Kidney (tissue), 14 donors: ENCODE data around the gene LIAS. TPM values are rescaled to one million over a fixed set of nuclear protein-coding genes. Genes with fewer than 3 reads are reported as not detected.

ENCODE experiments used
- DNase-seq, 5 donors: peaks; one replicate each; pipeline ENCODE4 v3.0.0-alpha.2; 2013 to 2020
- FAIRE-seq: peaks from 2 replicates; lab custom pipeline; 2012; peaks lifted over from hg19 to GRCh38; lab: Jason Lieb, UNC
- H3K27ac ChIP-seq, 2 donors: one replicate each; pipeline ENCODE4 v1.7.0; 2013; ENCODE audit warnings: low read depth in 2 of 2, low read length in 2 of 2, inconsistent platforms in 1 of 2
- H3K27me3 ChIP-seq: one replicate; pipeline ENCODE4 v1.7.1; 2013; ENCODE audit warnings: low read length, inconsistent platforms; ENCODE audit not compliant: control insufficient read depth, insufficient read depth
- H3K36me3 ChIP-seq, 3 donors: one replicate each; pipeline versions ENCODE4 v1.7.0 to v1.7.1; 2013; ENCODE audit warnings: low read length in 3 of 3, control low read depth in 1 of 3, inconsistent platforms in 1 of 3; ENCODE audit not compliant: insufficient read depth in 3 of 3, control insufficient read depth in 2 of 3
- H3K4me1 ChIP-seq, 3 donors: one replicate each; pipeline versions ENCODE4 v1.7.0 to v1.7.1; 2013; ENCODE audit warnings: low read length in 3 of 3, inconsistent platforms in 1 of 3, low read depth in 1 of 3; ENCODE audit not compliant: control insufficient read depth in 2 of 3, insufficient read depth in 2 of 3
- H3K4me3 ChIP-seq, 3 donors: one replicate each; pipeline versions ENCODE4 v1.7.0 to v1.8.1; 2013; ENCODE audit warnings: low read length in 3 of 3, control low read depth in 1 of 3, inconsistent platforms in 1 of 3
- H3K9ac ChIP-seq, 3 donors: one replicate each; pipeline versions ENCODE4 v1.7.0 to v1.7.1; 2013; ENCODE audit warnings: low read length in 3 of 3, control low read depth in 1 of 3, inconsistent platforms in 1 of 3
- H3K9me3 ChIP-seq, 3 donors: one replicate each; pipeline versions ENCODE4 v1.7.0 to v1.7.1; 2013; ENCODE audit warnings: low read length in 3 of 3, control low read depth in 1 of 3, inconsistent platforms in 1 of 3; ENCODE audit not compliant: control insufficient read depth in 2 of 3, insufficient read depth in 1 of 3
- intact Hi-C: fragments of 100-400 bp; cut with DNase I; formaldehyde crosslinking; loops from one replicate; pipeline ENCODE4 v1.11.1; 2022
- polyA plus RNA-seq: library from polyadenylated mRNA; stranded (reverse); fragments of 350-450 nt; fragmentation: Illumina TruSeq; extraction: RNeasy Lipid Tissue Mini Kit (QIAGEN cat#74804); gene quantifications from one replicate; pipeline ENCODE4 v1.2.3, GENCODE V29; 2014; ENCODE audit warnings: low read depth, low replicate concordance; ENCODE audit not compliant: insufficient read depth
- total RNA-seq: library from RNA; stranded (reverse); fragmentation: NEBNext Ultra II Directional; extraction: Animal tissue kit (Norgen Biotek cat#: 25700); gene quantifications from one replicate; pipeline ENCODE4 v1.2.1, GENCODE V29; 2021
- TF ChIP-seq, protein P1 (sequence below): IDR thresholded peaks from 3 replicates; pipeline ENCODE4 v1.5.1; 2012; ENCODE audit warnings: mild to moderate bottlenecking, moderate library complexity, borderline replicate concordance; ENCODE audit not compliant: insufficient read depth; ENCODE audit errors: extremely low read depth
- donor health status: control.
- donor health status: control.
- donor health status: control.
- donor health status: control.
- donor health status: control.
- donor health status: DM: yes; HTN: yes; CAD: no.
- donor health status: Normal renal cell carcinoma (clear cell type).

Gene LIAS
- total and polyA plus RNA-seq, 2 donors from 2014 or later: 14.9 to 30.5 TPM

GRCh38 chr4:39484582-39485272 is 25.9 kb downstream of the LIAS start:
- Histone ChIP-seq H3K36me3 (no peaks in the 10 kb centered on the region), H3K27me3 (no peaks in the 10 kb centered on the region), H3K4me1 (no peaks in the 10 kb centered on the region), H3K9me3 (no peaks in the 10 kb centered on the region), H3K4me3 (no peak overlapping the region), H3K27ac (no peak overlapping the region), H3K9ac (no peak overlapping the region)
- FAIRE-seq: no peak
- intact Hi-C loops: no loop called here
- TF ChIP-seq, protein P1, sequence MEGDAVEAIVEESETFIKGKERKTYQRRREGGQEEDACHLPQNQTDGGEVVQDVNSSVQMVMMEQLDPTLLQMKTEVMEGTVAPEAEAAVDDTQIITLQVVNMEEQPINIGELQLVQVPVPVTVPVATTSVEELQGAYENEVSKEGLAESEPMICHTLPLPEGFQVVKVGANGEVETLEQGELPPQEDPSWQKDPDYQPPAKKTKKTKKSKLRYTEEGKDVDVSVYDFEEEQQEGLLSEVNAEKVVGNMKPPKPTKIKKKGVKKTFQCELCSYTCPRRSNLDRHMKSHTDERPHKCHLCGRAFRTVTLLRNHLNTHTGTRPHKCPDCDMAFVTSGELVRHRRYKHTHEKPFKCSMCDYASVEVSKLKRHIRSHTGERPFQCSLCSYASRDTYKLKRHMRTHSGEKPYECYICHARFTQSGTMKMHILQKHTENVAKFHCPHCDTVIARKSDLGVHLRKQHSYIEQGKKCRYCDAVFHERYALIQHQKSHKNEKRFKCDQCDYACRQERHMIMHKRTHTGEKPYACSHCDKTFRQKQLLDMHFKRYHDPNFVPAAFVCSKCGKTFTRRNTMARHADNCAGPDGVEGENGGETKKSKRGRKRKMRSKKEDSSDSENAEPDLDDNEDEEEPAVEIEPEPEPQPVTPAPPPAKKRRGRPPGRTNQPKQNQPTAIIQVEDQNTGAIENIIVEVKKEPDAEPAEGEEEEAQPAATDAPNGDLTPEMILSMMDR: no peak
- DNase-seq: no peak

- Histone ChIP-seq H3K9me3 (no peaks in the 10 kb centered on the region), H3K4me3 (no peak overlapping the region), H3K4me1 (no peaks in the 10 kb centered on the region), H3K9ac (no peak overlapping the region), H3K27me3 (no peaks in the 10 kb centered on the region), H3K27ac (no peak overlapping the region), H3K36me3 (no peaks in the 10 kb centered on the region)
- intact Hi-C loops: no loop called here
- TF ChIP-seq, protein P1: no peak
- DNase-seq: no peak
- no peak for FAIRE-seq
Observed at GRCh38 chr4:39486221-39486804, 27.5 kb downstream of the LIAS start.

GRCh38 chr4:39490322-39490721 is 31.5 kb downstream of the LIAS start:
- no peaks in the 10 kb centered on the region for H3K36me3 ChIP-seq
- H3K9me3 ChIP-seq: no peaks in the 10 kb centered on the region
- H3K9ac ChIP-seq: no peak overlapping the region
- FAIRE-seq: no peak
- TF ChIP-seq, protein P1: no peak
- H3K4me3 ChIP-seq: no peak overlapping the region
- no peak overlapping the region for H3K27ac ChIP-seq
- H3K27me3 ChIP-seq: no peaks in the 10 kb centered on the region
- no peaks in the 10 kb centered on the region for H3K4me1 ChIP-seq
- no peak for DNase-seq
- intact Hi-C loops: no loop called here
